Fibroblast of lung (primary cell): ENCODE results near the gene KDM2B. TPM values are rescaled to one million over a fixed set of nuclear protein-coding genes. Genes with fewer than 3 reads are reported as not detected.

ENCODE experiments used
- DNase-seq, 2 donors: peaks; one replicate each; pipeline versions ENCODE4 v3.0.0 to v3.0.0-alpha.2; 2010; ENCODE audit warnings: low read depth in 2 of 2
- H2AFZ ChIP-seq: 2 replicates; pipeline ENCODE4 v1.5.1; 2012; ENCODE audit warnings: low read length, control low read depth, inconsistent platforms
- H3K27ac ChIP-seq: 2 replicates; pipeline ENCODE4 v1.5.1; 2011; ENCODE audit warnings: low read length, control low read depth; ENCODE audit not compliant: insufficient read depth
- H3K27me3 ChIP-seq: 2 replicates; pipeline ENCODE4 v1.5.1; 2011; ENCODE audit warnings: mild to moderate bottlenecking, low read length; ENCODE audit not compliant: control insufficient read depth, insufficient read depth
- H3K36me3 ChIP-seq: 2 replicates; pipeline ENCODE4 v1.5.1; 2011; ENCODE audit warnings: low read length; ENCODE audit not compliant: control insufficient read depth, insufficient read depth
- H3K4me1 ChIP-seq: 2 replicates; pipeline ENCODE4 v1.5.1; 2011; ENCODE audit warnings: low read length; ENCODE audit not compliant: control insufficient read depth, insufficient read depth; ENCODE audit errors: extremely low read depth
- H3K4me2 ChIP-seq: 2 replicates; pipeline ENCODE4 v1.5.1; 2011; ENCODE audit warnings: low read length, control low read depth; ENCODE audit not compliant: insufficient read depth; ENCODE audit errors: extremely low read depth
- H3K4me3 ChIP-seq, 4 experiments: fragments of 200-600 bp in 1 of 4; sonication (generic) in 1 of 4; replicated peaks in 1 of 4; 2 replicates each; pipeline ENCODE4 v1.5.1; 2011 to 2016; ENCODE audit warnings: low read length in 4 of 4, low read depth in 3 of 4, mild to moderate bottlenecking in 3 of 4, control low read depth in 2 of 4, inconsistent platforms in 1 of 4, mixed read lengths in 1 of 4; ENCODE audit not compliant: insufficient read depth in 1 of 4; ENCODE audit errors: control extremely low read depth in 1 of 4
- H3K79me2 ChIP-seq: 2 replicates; pipeline ENCODE4 v1.5.1; 2012; ENCODE audit warnings: mild to moderate bottlenecking, low read length, inconsistent platforms; ENCODE audit not compliant: control insufficient read depth, insufficient read depth
- H3K9ac ChIP-seq: 2 replicates; pipeline ENCODE4 v1.5.1; 2011; ENCODE audit warnings: mild to moderate bottlenecking, low read length, control low read depth; ENCODE audit not compliant: insufficient read depth
- H3K9me3 ChIP-seq: 2 replicates; pipeline ENCODE4 v1.5.1; 2012; ENCODE audit warnings: low read depth, low read length; ENCODE audit not compliant: control insufficient read depth, insufficient read depth
- H4K20me1 ChIP-seq: 2 replicates; pipeline ENCODE4 v1.5.1; 2011; ENCODE audit warnings: low read length; ENCODE audit not compliant: control insufficient read depth, insufficient read depth; ENCODE audit errors: extremely low read depth
- CTCF ChIP-seq, 2 donors: IDR thresholded peaks in 1 of 2; conservative IDR thresholded peaks in 1 of 2; 1 replicate in 1 of 2; 2 replicates in 1 of 2; pipeline ENCODE4 v1.5.1; 2011 to 2012; ENCODE audit warnings: low read length in 2 of 2, control low read depth in 1 of 2, inconsistent platforms in 1 of 2, low read depth in 1 of 2, mild to moderate bottlenecking in 1 of 2
- EZH2 ChIP-seq: IDR thresholded peaks from 2 replicates; pipeline ENCODE4 v1.5.1; 2012; ENCODE audit warnings: low read length, control low read depth, mild to moderate bottlenecking; ENCODE audit errors: missing control alignments
- polyA plus RNA-seq, 2 donors: library from polyadenylated mRNA; depleted of rRNA in 1 of 2; stranded (reverse) in 1 of 2; unstranded in 1 of 2; fragments of >200 nt; gene quantifications; 2 replicates each; pipeline ENCODE4 v1.2.1, GENCODE V29; 2011 to 2012; ENCODE audit warnings: missing spikeins in 1 of 2
- total RNA-seq: library from RNA; depleted of rRNA; stranded (reverse); fragments of >200 nt; gene quantifications from 2 replicates; pipeline ENCODE4 v1.2.1, GENCODE V29; 2014

KDM2B gene
- total and polyA plus RNA-seq, 2 donors (not counting 1 experiment from before 2014, with no cell fraction given) = 9.8 to 21.6 TPM

GRCh38 chr12:121549075-121549474 lies 31.7 kb downstream of the KDM2B start:
- no peaks in the 10 kb centered on the region for H3K79me2 ChIP-seq
- no peaks in the 10 kb centered on the region for H3K4me1 ChIP-seq
- TF ChIP-seq CTCF (conservative IDR thresholded peaks at IDR 0.05 in 1 of 2, IDR thresholded peaks at IDR 0.05 in 1 of 2; ENCODE audit: low read depth in 1 of 2, low read length in 2 of 2) = no peak
- no peak for TF ChIP-seq EZH2
- no peak overlapping the region for H3K4me2 ChIP-seq
- H4K20me1 ChIP-seq = no peaks in the 10 kb centered on the region
- H3K27me3 ChIP-seq = no peaks in the 10 kb centered on the region
- no peak overlapping the region for H3K4me3 ChIP-seq
- H3K27ac ChIP-seq = no peak overlapping the region
- no peak overlapping the region for H3K9ac ChIP-seq
- no peaks in the 10 kb centered on the region for H3K9me3 ChIP-seq
- no peaks in the 10 kb centered on the region for H3K36me3 ChIP-seq
- no peak overlapping the region for H2AFZ ChIP-seq
- no peak for DNase-seq

GRCh38 chr12:121545480-121545879 lies 35.3 kb downstream of the KDM2B start:
- Histone ChIP-seq H3K4me2 (no peak overlapping the region), H3K36me3 (no peaks in the 10 kb centered on the region), H3K27ac (no peak overlapping the region), H2AFZ (no peak overlapping the region), H3K4me3 (no peak overlapping the region), H3K79me2 (no peaks in the 10 kb centered on the region), H4K20me1 (no peaks in the 10 kb centered on the region), H3K9ac (no peak overlapping the region), H3K27me3 (no peaks in the 10 kb centered on the region), H3K9me3 (no peaks in the 10 kb centered on the region), H3K4me1 (no peaks in the 10 kb centered on the region)
- DNase-seq = no peak
- TF ChIP-seq EZH2 (no peak), CTCF (conservative IDR thresholded peaks at IDR 0.05 in 1 of 2, IDR thresholded peaks at IDR 0.05 in 1 of 2; ENCODE audit: low read depth in 1 of 2, low read length in 2 of 2) (no peak)

- no peaks in the 10 kb centered on the region for H3K9me3 ChIP-seq
- no peak for DNase-seq
- TF ChIP-seq CTCF (conservative IDR thresholded peaks at IDR 0.05 in 1 of 2, IDR thresholded peaks at IDR 0.05 in 1 of 2; ENCODE audit: low read depth in 1 of 2, low read length in 2 of 2) (no peak), EZH2 (no peak)
- no peak overlapping the region for H3K27ac ChIP-seq
- no peaks in the 10 kb centered on the region for H3K4me1 ChIP-seq
- no peaks in the 10 kb centered on the region for H3K36me3 ChIP-seq
- no peak overlapping the region for H3K9ac ChIP-seq
- H3K4me3 ChIP-seq = no peak overlapping the region
- no peak overlapping the region for H3K4me2 ChIP-seq
- H3K79me2 ChIP-seq = no peaks in the 10 kb centered on the region
- no peaks in the 10 kb centered on the region for H4K20me1 ChIP-seq
- no peak overlapping the region for H2AFZ ChIP-seq
- H3K27me3 ChIP-seq = no peaks in the 10 kb centered on the region
These were observed 37.0 kb downstream of the KDM2B start for GRCh38 chr12:121543786-121544185.
